A549 (cell line): ENCODE results near the gene AFDN. TPM values are rescaled to one million over a fixed set of nuclear protein-coding genes. Genes with fewer than 3 reads are reported as not detected.

Experiments
- ATAC-seq, 2 experiments: fragments of 200-7000 bp in 1 of 2; fragments of >200 bp in 1 of 2; cut with Nextera tagmentation in 1 of 2; cut with Tn5 transposase in 1 of 2; 3 replicates each; pipeline versions ENCODE4 v1.8.0 to v1.9.1; 2018 to 2020; ENCODE audit warnings: mild to moderate bottlenecking in 1 of 2, moderate library complexity in 1 of 2
- CTCF ChIA-PET: fragments of 300-600 bp; sonication (Branson Sonifier 250); formaldehyde crosslinking; extraction: SDS; loops from one replicate; lab custom pipeline; 2021; ENCODE audit warnings: antibody characterized with exemption, inconsistent platforms; lab: Yijun Ruan, JAX
- POLR2A ChIA-PET: fragments of 350-600 bp; formaldehyde crosslinking; extraction: SDS; loops from one replicate; lab custom pipeline; 2021; ENCODE audit warnings: antibody characterized with exemption, inconsistent platforms; lab: Yijun Ruan, JAX
- DNase-seq, 2 experiments: peaks; one replicate each; pipeline versions ENCODE4 v3.0.0 to v3.0.0-alpha.2; 2011 to 2016; ENCODE audit warnings: low read depth in 1 of 2, low spot score in 1 of 2
- FAIRE-seq: peaks from 2 replicates; lab custom pipeline; 2011; peaks lifted over from hg19 to GRCh38; lab: Jason Lieb, UNC
- H3K27ac ChIP-seq, 2 experiments: fragments of >200 bp; sonication (Bioruptor Twin); formaldehyde crosslinking; 3 replicates each; pipeline ENCODE4 v1.5.1; 2016 to 2017
- H3K4me1 ChIP-seq: fragments of >200 bp; sonication (Bioruptor Twin); formaldehyde crosslinking; 3 replicates; pipeline ENCODE4 v1.6.1; 2016
- H3K4me2 ChIP-seq: fragments of >200 bp; sonication (Bioruptor Twin); formaldehyde crosslinking; 3 replicates; pipeline ENCODE4 v1.6.1; 2016
- H3K4me3 ChIP-seq: fragments of >200 bp; sonication (Bioruptor Twin); formaldehyde crosslinking; 3 replicates; pipeline ENCODE4 v1.5.1; 2016
- H3K9me3 ChIP-seq: fragments of >200 bp; sonication (Bioruptor Twin); formaldehyde crosslinking; 3 replicates; pipeline ENCODE4 v1.6.1; 2016
- BCL3 ChIP-seq: fragments of >200 bp; sonication (Bioruptor Twin); formaldehyde crosslinking; IDR thresholded peaks from 3 replicates; pipeline ENCODE4 v1.6.1; 2016
- BHLHE40 ChIP-seq: IDR thresholded peaks from 2 replicates; pipeline ENCODE4 v1.6.1; 2012; ENCODE audit warnings: low read depth, low read length, inconsistent platforms
- CBX2 ChIP-seq: fragments of 200-600 bp; sonication (generic); IDR thresholded peaks from 2 replicates; pipeline ENCODE4 v1.6.1; 2016; ENCODE audit warnings: low read depth, mild to moderate bottlenecking, borderline replicate concordance
- CHD4 ChIP-seq: fragments of 200-600 bp; sonication (generic); IDR thresholded peaks from 2 replicates; pipeline ENCODE4 v1.6.1; 2016; ENCODE audit warnings: antibody characterized with exemption, mild to moderate bottlenecking, borderline replicate concordance
- CTCF ChIP-seq: fragments of >200 bp; sonication (Bioruptor Twin); formaldehyde crosslinking; IDR thresholded peaks from 3 replicates; pipeline ENCODE4 v1.5.1; 2016
- ELK1 ChIP-seq: fragments of 150-350 bp; IDR thresholded peaks from 2 replicates; pipeline ENCODE4 v1.6.1; 2014; ENCODE audit warnings: low read depth, mild to moderate bottlenecking, low read length
- ESRRA ChIP-seq: fragments of 150-350 bp; IDR thresholded peaks from 2 replicates; pipeline ENCODE4 v1.6.1; 2014; ENCODE audit warnings: mild to moderate bottlenecking, low read length, borderline replicate concordance
- HDAC2 ChIP-seq: fragments of 200-600 bp; sonication (generic); IDR thresholded peaks from 2 replicates; pipeline ENCODE4 v1.6.1; 2016
- HEYL ChIP-seq: fragments of 250-450 bp; sonication (Bioruptor Pico); IDR thresholded peaks from 2 replicates; pipeline ENCODE4 v1.8.0; 2021; ENCODE audit warnings: mild to moderate bottlenecking, moderate library complexity
- HOXB13 ChIP-seq: fragments of 250-450 bp; sonication (Bioruptor Pico); IDR thresholded peaks from 2 replicates; pipeline ENCODE4 v1.5.0; 2020; ENCODE audit warnings: low read depth, mild to moderate bottlenecking, moderate library complexity
- HOXB5 ChIP-seq: fragments of 250-450 bp; sonication (Bioruptor Pico); IDR thresholded peaks from 2 replicates; pipeline ENCODE4 v1.5.0; 2020; ENCODE audit warnings: mild to moderate bottlenecking, moderate library complexity
- KDM1A ChIP-seq: fragments of 200-600 bp; sonication (generic); IDR thresholded peaks from 2 replicates; pipeline ENCODE4 v1.6.1; 2016; ENCODE audit warnings: low read depth, mild to moderate bottlenecking
- KDM5A ChIP-seq: fragments of 200-600 bp; sonication (generic); IDR thresholded peaks from 2 replicates; pipeline ENCODE4 v1.6.1; 2016; ENCODE audit warnings: antibody characterized with exemption, mild to moderate bottlenecking
- MAX ChIP-seq: IDR thresholded peaks from 2 replicates; pipeline ENCODE4 v1.6.1; 2012
- NR3C1 ChIP-seq: fragments of >200 bp; sonication (Bioruptor Twin); formaldehyde crosslinking; IDR thresholded peaks from 3 replicates; pipeline ENCODE4 v1.6.1; 2017
- RAD21 ChIP-seq, 2 experiments: fragments of >200 bp in 1 of 2; sonication (Bioruptor Twin) in 1 of 2; formaldehyde crosslinking in 1 of 2; IDR thresholded peaks in 1 of 2; conservative IDR thresholded peaks in 1 of 2; 2 replicates in 1 of 2; 3 replicates in 1 of 2; pipeline ENCODE4 v1.6.1; 2012 to 2018; ENCODE audit warnings: inconsistent platforms in 1 of 2
- RCOR1 ChIP-seq: fragments of 150-350 bp; IDR thresholded peaks from 2 replicates; pipeline ENCODE4 v1.6.1; 2014; ENCODE audit warnings: antibody characterized with exemption, low read length, low read depth
- TP53 ChIP-seq: fragments of 250-450 bp; sonication (Bioruptor Pico); IDR thresholded peaks from 2 replicates; pipeline ENCODE4 v1.5.0; 2021; ENCODE audit warnings: mild to moderate bottlenecking, moderate library complexity
- WGBS: methylation state at CpG from one replicate; pipeline ENCODE4 v1.1.6; 2017; ENCODE audit errors: missing lambda C conversion rate; 5-methylcytosine and 5-hydroxymethylcytosine counted together
- polyA plus RNA-seq, 4 experiments: library from polyadenylated mRNA; depleted of rRNA in 3 of 4; stranded (reverse); fragments of >200 nt; fragmentation: RNase III in 1 of 4; extraction: RNeasy Plus Mini Kit Qiagen cat#74134 plus additional on column Dnase treatment in 1 of 4; gene quantifications; 2 replicates in 3 of 4; 3 replicates in 1 of 4; pipeline ENCODE4 v1.2.3, GENCODE V29; 2011 to 2017

AFDN gene
- polyA plus RNA-seq, 2 of the 4 experiments (the other 2 are of a cell fraction), result 17.5 to 40.8 TPM

GRCh38 chr6:167781868-167782267 is 44.8 kb upstream of the AFDN start:
- Histone ChIP-seq H3K4me2 (no peak overlapping the region), H3K9me3 (no peaks in the 10 kb centered on the region), H3K4me1 (no peaks in the 10 kb centered on the region), H3K27ac (no peak overlapping the region), H3K4me3 (no peak overlapping the region)
- ATAC-seq (no peak), FAIRE-seq (no peak)
- ChIA-PET CTCF (no interaction called here), POLR2A (no interaction called here)
- 82% methylated on average over 9 of the region's 9 CpGs for WGBS
- no peak for TF ChIP-seq CHD4
- TF ChIP-seq, all 56 proteins: peak for 0
- DNase-seq, result no peak

- ChIA-PET POLR2A (no interaction called here), CTCF (interaction anchor here (0.7 kb wide), 1 partner anchor 37 kb away, joined by 3 read pairs; no protein-coding TSS in a partner anchor)
- no peak overlapping the region for H3K4me3 ChIP-seq
- no peak overlapping the region for H3K27ac ChIP-seq
- TF ChIP-seq HOXB13 (CRISPR knock-in tag), result no peak
- TF ChIP-seq ELK1, result no peak
- no peak for TF ChIP-seq BHLHE40
- no peak for TF ChIP-seq MAX
- no peaks in the 10 kb centered on the region for H3K9me3 ChIP-seq
- no peak for ATAC-seq
- no peak for FAIRE-seq
- WGBS, result 66% methylated on average over 4 of the region's 4 CpGs
- no peak overlapping the region for H3K4me2 ChIP-seq
- H3K4me1 ChIP-seq, result no peaks in the 10 kb centered on the region
- no peak for DNase-seq
These were observed 43.8 kb upstream of the AFDN start for GRCh38 chr6:167782698-167783517.

- H3K4me1 ChIP-seq, result peaks cover 9% of the 10 kb centered on the region; the same call in 1 of the 3 replicates
- ATAC-seq, result no peak
- POLR2A ChIA-PET, result no interaction called here
- H3K9me3 ChIP-seq, result no peaks in the 10 kb centered on the region
- no peak for DNase-seq
- TF ChIP-seq ESRRA (no peak), KDM1A (no peak)
- 78% methylated on average over 9 of the region's 10 CpGs for WGBS
- no peak overlapping the region for H3K4me3 ChIP-seq
- CTCF ChIA-PET, result interaction anchor here (1.0 to 1.1 kb wide), 2 partner anchors 10 to 14 kb away, joined by 3 to 4 read pairs; no protein-coding TSS in a partner anchor
- H3K4me2 ChIP-seq, result no peak overlapping the region
- no peak overlapping the region for H3K27ac ChIP-seq
- no peak for FAIRE-seq
These were observed 39.6 kb upstream of the AFDN start for GRCh38 chr6:167786853-167787675.

GRCh38 chr6:167787896-167788562 is 38.7 kb upstream of the AFDN start:
- Histone ChIP-seq H3K4me1 (peaks cover 9% of the 10 kb centered on the region; the same call in 1 of the 3 replicates), H3K27ac (no peak overlapping the region), H3K4me2 (no peak overlapping the region), H3K9me3 (no peaks in the 10 kb centered on the region), H3K4me3 (no peak overlapping the region)
- DNase-seq (no peak), ATAC-seq (no peak), FAIRE-seq (no peak)
- TF ChIP-seq CTCF (no peak), HEYL (CRISPR knock-in tag) (no peak), CBX2 (no peak), KDM1A (no peak), KDM5A (no peak), BCL3 (no peak), TP53 (no peak), RCOR1 (no peak), NR3C1 (no peak), HOXB5 (CRISPR knock-in tag) (no peak), HDAC2 (no peak), RAD21 (conservative IDR thresholded peaks at IDR 0.05 in 1 of 2, IDR thresholded peaks at IDR 0.05 in 1 of 2) (no peak)
- WGBS, result 83% methylated on average over 18 of the region's 23 CpGs
- POLR2A ChIA-PET, result no interaction called here
- CTCF ChIA-PET, result no interaction called here
